Measurements from ENCODE around the gene OTOF. TPM values are rescaled to one million over a fixed set of nuclear protein-coding genes. Genes with fewer than 3 reads are reported as not detected.

Gene OTOF
- total and polyA plus RNA-seq, 9 of the 15 experiments (the other 6 are each of a cell fraction or from before 2014, with no cell fraction given) = 0.03 to 0.11 (median 0.06) TPM; not detected in 5

DNA sequence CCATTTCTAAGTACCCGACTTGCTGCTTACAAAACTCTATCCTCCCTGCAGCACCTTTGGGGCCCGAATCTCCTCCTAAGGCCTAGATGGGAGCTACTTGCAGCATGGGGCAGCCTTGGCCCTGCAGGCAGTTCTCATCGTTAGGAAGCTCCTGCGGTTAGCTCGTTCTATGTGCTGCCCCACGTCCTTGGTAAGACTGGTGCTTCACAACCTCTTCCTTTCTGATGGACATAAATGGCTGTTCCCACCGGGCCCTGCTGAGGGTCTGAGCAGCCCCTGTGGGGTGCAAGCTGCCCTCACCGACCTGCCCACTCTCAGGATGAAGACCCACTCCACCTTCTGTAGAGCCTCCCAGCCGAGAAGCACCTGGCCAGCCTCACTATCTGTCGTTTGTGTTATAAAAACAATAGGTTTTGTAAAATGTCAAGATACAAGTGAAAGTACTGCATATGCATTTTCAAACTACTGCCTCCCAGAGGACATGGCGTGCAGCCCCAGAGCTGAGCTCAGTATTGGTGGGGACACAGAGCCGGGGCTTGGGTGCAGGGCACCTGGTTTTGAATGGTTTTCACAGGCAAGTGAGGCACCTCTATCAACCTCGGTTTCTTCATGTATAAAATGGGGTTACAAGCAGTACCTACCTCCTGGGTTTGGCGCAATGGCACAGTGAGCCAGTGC is 19.4 kb downstream of the OTOF start:
- DNase-seq (ENCODE audit: extremely low read depth in 1 of 4, low spot score in 3 of 4) (no peak), FAIRE-seq (no peak), ATAC-seq (no peak)
- H3K4me3 ChIP-seq = no peak overlapping the region
- peaks cover 5 to 41% of the 10 kb centered on the region in 2 experiments; a peak in 4 of 5 replicates for H3K4me1 ChIP-seq (replicated peaks in 1 of 2; ENCODE audit: control insufficient read depth in 2 of 2, insufficient read depth in 2 of 2, low read length in 2 of 2)
- no peak overlapping the region for H3K27ac ChIP-seq (ENCODE audit: extremely low read depth, low read depth, low read length)
- no peak overlapping the region for H3K9ac ChIP-seq (ENCODE audit: insufficient read depth in 1 of 2, low read depth in 2 of 2, low read length in 2 of 2)
- BruUV-seq (replicated peaks) = no TSS peak
- no peaks in the 10 kb centered on the region for H3K9me1 ChIP-seq (ENCODE audit: control insufficient read depth, insufficient read depth, low read length)
- intact Hi-C loops (cut with micrococcal nuclease) (no loop called here), in situ Hi-C loops (cut with MboI) (no loop called here)
- H3K4me2 ChIP-seq (ENCODE audit: insufficient read depth, low read length) = no peak overlapping the region
- H3K27me3 ChIP-seq (ENCODE audit: control insufficient read depth in 2 of 2, insufficient read depth in 2 of 2, low read length in 2 of 2) = peaks cover 0 to 15% of the 10 kb centered on the region in 2 experiments; a peak in 2 of 5 replicates
- H3K36me3 ChIP-seq (ENCODE audit: control insufficient read depth, insufficient read depth, low read length) = no peaks in the 10 kb centered on the region
- H2AFZ ChIP-seq (ENCODE audit: low read depth, low read length) = peak overlapping the region; percentile 53; the same call in 1 of the 2 replicates
- ChIA-PET POLR2A (interaction anchor here (0.7 to 0.8 kb wide), 2 partner anchors 8 to 9 kb away, joined by 3 read pairs; no protein-coding TSS in a partner anchor), CTCF (ENCODE audit: low intra/inter-chr PET ratio) (no interaction called here)
- no peaks in the 10 kb centered on the region for H3K9me3 ChIP-seq (replicated peaks; ENCODE audit: control insufficient read depth, insufficient read depth, low read depth, low read length)
- TF ChIP-seq, protein P1, sequence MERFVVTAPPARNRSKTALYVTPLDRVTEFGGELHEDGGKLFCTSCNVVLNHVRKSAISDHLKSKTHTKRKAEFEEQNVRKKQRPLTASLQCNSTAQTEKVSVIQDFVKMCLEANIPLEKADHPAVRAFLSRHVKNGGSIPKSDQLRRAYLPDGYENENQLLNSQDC (CRISPR knock-in tag; IDR thresholded peaks at IDR 0.05) = no peak
- TF ChIP-seq, protein P2, sequence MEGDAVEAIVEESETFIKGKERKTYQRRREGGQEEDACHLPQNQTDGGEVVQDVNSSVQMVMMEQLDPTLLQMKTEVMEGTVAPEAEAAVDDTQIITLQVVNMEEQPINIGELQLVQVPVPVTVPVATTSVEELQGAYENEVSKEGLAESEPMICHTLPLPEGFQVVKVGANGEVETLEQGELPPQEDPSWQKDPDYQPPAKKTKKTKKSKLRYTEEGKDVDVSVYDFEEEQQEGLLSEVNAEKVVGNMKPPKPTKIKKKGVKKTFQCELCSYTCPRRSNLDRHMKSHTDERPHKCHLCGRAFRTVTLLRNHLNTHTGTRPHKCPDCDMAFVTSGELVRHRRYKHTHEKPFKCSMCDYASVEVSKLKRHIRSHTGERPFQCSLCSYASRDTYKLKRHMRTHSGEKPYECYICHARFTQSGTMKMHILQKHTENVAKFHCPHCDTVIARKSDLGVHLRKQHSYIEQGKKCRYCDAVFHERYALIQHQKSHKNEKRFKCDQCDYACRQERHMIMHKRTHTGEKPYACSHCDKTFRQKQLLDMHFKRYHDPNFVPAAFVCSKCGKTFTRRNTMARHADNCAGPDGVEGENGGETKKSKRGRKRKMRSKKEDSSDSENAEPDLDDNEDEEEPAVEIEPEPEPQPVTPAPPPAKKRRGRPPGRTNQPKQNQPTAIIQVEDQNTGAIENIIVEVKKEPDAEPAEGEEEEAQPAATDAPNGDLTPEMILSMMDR (IDR thresholded peaks at IDR 0.05 in 2 of 3, conservative IDR thresholded peaks at IDR 0.05 in 1 of 3; ENCODE audit: insufficient read depth in 2 of 3, low read depth in 1 of 3, low read length in 3 of 3) = peak in 2 of 3 experiments; percentile 14 to 22; a peak in 1 of 6 replicates
- peak in 1 of 2 experiments; percentile 10; a peak in 1 of 4 replicates for TF ChIP-seq RAD21 (CRISPR knock-in tag; conservative IDR thresholded peaks at IDR 0.05 in 1 of 2, IDR thresholded peaks at IDR 0.05 in 1 of 2)
- no peaks in the 10 kb centered on the region for H3K79me2 ChIP-seq (ENCODE audit: control insufficient read depth, insufficient read depth, low read length)
- WGBS (ENCODE audit: insufficient coverage, low coverage, missing lambda C conversion rate) = 51% methylated on average over 13 of the region's 14 CpGs
- no peaks in the 10 kb centered on the region for H4K20me1 ChIP-seq (replicated peaks; ENCODE audit: control insufficient read depth, insufficient read depth, low read length)
